Prostate gland (tissue), 2 donors: ENCODE data around the gene ASXL1.

Experiments used
- CTCF ChIP-seq, 4 experiments: fragments of 200-600 bp in 2 of 4; fragments of 450-650 bp in 2 of 4; sonication (generic) in 2 of 4; IDR thresholded peaks; 1 replicate in 3 of 4; 2 replicates in 1 of 4; pipeline ENCODE4 v1.5.1; 2016 to 2019; ENCODE audit warnings: antibody characterized with exemption in 4 of 4, mild to moderate bottlenecking in 2 of 4, moderate library complexity in 2 of 4
- POLR2A ChIP-seq: fragments of 450-650 bp; IDR thresholded peaks from one replicate; pipeline ENCODE4 v1.6.1; 2016; ENCODE audit warnings: antibody characterized with exemption, mild to moderate bottlenecking

- TF ChIP-seq POLR2A (no peak), CTCF (IDR thresholded peaks at IDR 0.05) (no peak)
These were observed 4.2 kb upstream of the ASXL1 start for GRCh38 chr20:32353848-32354496.
